Thoracic aorta endothelial cell (primary cell): ENCODE results near the gene BOLA3. TPM values are rescaled to one million over a fixed set of nuclear protein-coding genes. Genes with fewer than 3 reads are reported as not detected.

Source experiments
- total RNA-seq: library from RNA; depleted of rRNA; stranded (reverse); fragments of >200 nt; gene quantifications from 2 replicates; pipeline ENCODE4 v1.2.3, GENCODE V29; 2012

Gene BOLA3
- 45.0 and 49.9 TPM in 2 replicates for total RNA-seq

DNA sequence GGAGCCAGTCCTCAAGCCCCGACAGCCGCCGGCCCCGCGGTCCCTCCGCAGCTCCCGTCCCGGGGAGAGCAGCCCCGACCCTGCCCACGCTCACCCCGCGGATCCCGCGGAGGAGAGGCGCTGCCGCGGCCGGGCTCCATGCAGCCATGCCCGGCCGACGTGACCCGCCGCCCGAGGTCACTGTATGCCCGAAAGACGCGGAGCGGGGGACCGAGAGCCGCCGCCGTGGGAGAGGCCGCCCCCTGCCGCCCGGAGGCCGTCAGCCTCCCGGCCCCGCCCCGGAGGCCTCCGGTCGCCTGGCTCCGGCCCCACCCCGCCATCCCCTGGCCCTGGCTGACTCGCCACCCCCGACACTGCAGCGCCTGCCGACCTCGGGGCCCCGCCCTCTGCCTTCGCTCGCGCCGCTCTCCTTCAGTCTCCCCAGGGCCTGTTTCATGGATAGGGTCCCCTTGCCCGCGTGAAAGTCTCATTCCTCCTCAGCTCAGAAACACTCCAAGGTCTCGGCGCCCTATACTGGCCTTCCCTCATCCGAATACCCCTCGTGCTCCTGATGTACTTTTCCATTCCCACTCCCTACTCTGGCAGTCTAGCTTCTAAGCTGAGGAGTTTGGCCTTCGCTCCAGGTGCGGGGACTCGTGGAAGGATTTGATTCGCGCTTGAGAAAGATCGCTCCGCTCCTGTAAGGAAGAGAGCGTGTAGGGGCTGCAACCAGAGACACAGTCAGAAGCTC lies at the start of gene BOLA3:
Gene BOLA3 (minus strand): TSS at position 186 of the 730 bp plus-strand sequence. CDS start 38 bp downstream, at position 148.

DNA sequence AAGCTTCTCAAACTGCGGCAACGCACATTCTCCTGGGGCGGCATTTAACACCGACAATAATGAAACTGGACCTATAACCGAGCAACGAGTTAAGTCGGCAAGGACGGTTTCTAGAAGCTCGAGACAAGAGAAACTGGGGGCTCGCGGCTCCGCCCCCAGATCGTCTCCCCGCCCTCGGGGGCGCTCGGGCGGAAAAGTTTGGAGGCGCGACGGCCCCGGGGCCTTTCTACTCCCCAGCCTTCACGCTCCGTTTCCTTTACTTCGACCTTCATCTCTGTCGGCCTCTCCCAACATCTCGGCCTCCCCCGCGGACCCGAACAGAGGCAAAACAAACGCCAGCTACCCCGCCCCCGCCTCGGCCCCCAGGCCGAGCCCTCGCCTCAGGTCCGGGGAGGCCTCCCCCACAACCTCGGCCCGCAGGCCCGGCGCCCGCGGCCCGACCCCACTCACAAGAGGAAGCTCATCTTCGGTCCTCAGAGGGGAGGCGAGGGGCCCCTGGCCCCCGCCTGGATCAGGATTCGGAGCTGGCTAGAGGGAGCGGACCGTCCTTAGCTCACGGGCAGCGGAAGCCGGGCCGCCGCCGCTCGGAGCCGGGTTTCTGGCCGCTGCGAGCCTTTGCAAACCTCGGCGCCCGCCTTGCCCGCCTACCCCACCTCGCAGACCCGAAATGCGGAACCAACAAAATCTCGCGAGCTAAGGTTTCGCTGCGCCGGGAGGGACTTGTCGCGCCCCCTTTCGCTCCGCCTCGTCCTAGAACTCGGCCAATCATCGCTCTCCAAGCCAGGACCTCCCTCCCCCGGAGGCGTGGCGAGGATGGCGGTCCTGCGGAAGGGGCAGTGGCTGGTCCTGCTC lies 30.7 kb upstream of the BOLA3 start, which contains the start of gene MOB1A:
Gene MOB1A (minus strand): TSS at position 669 of the 852 bp plus-strand sequence. CDS start 205 bp downstream, at position 464.

Other genes starting within 250 kb of the BOLA3 start
- gene DGUOK, start 221.0 kb downstream of the BOLA3 start, total RNA-seq: 38.6 and 38.8 TPM in 2 replicates
- gene TET3, start 163.0 kb downstream of the BOLA3 start, total RNA-seq: 10.0 and 11.4 TPM in 2 replicates
- gene MOB1A, start 31.0 kb upstream of the BOLA3 start, total RNA-seq: 158 and 199 TPM in 2 replicates
- 96.7 and 106 TPM in 2 replicates for gene MTHFD2, start 50.7 kb upstream of the BOLA3 start, total RNA-seq
- gene SLC4A5, start 195.5 kb upstream of the BOLA3 start, total RNA-seq: 0.79 and 0.80 TPM in 2 replicates
- 125 and 133 TPM in 2 replicates for gene DCTN1, start 232.4 kb upstream of the BOLA3 start, total RNA-seq